Stimulated activated naive CD8-positive, alpha-beta T cell treated with anti-CD3 and anti-CD28 coated beads, Interleukin-15, Interleukin-2, amounts not matched to agents 100 ng/mL and 50 ng/mL, for 24 hours (primary cell): ENCODE results near the gene ARSH.
"Not testable (repeated sequence)": the region's sequence is repeated elsewhere in the genome, so short reads cannot be mapped to it uniquely, and the experiment has no call there.

Experiments used
- H3K27ac Mint-ChIP-seq: one replicate; pipeline ENCODE4 v1.8.0; 2021; ENCODE audit warnings: mild to moderate bottlenecking, mixed read lengths
- H3K27me3 Mint-ChIP-seq: one replicate; pipeline ENCODE4 v1.8.0; 2021; ENCODE audit warnings: mixed read lengths
- H3K36me3 Mint-ChIP-seq: one replicate; pipeline ENCODE4 v1.8.0; 2021; ENCODE audit warnings: low read depth, mixed read lengths
- H3K4me1 Mint-ChIP-seq: one replicate; pipeline ENCODE4 v1.8.0; 2021; ENCODE audit warnings: low read depth, mixed read lengths
- H3K4me3 Mint-ChIP-seq: one replicate; pipeline ENCODE4 v1.8.0; 2021; ENCODE audit warnings: mild to moderate bottlenecking, mixed read lengths
- H3K9me3 Mint-ChIP-seq: one replicate; pipeline ENCODE4 v1.8.0; 2021; ENCODE audit warnings: mixed read lengths

Gene ARSH

DNA sequence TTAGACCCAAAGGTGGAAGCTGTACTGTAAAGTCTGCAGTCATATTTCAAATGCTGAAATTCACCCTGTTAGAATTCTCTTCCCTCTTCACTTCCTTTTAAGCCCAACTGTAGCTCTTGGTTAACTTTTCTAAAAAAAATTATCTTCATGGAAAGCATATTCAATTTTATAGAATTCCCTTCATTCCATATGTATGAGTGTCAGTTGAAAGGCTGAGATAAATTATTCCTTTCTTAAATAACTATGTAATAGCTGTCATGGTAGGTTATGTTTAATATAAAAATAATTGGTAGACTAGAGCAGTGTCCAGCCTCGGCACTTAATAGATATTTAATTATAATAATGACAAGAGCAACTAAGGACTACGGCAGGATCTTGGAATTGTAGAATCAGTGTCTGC is 16.8 kb upstream of the ARSH start:
- no peaks in the 10 kb centered on the region for H3K4me1 Mint-ChIP-seq
- H3K36me3 Mint-ChIP-seq: no peaks in the 10 kb centered on the region
- H3K27ac Mint-ChIP-seq: no peak overlapping the region
- no peaks in the 10 kb centered on the region for H3K27me3 Mint-ChIP-seq
- H3K4me3 Mint-ChIP-seq: no peak overlapping the region
- H3K9me3 Mint-ChIP-seq: no peaks in the 10 kb centered on the region

DNA sequence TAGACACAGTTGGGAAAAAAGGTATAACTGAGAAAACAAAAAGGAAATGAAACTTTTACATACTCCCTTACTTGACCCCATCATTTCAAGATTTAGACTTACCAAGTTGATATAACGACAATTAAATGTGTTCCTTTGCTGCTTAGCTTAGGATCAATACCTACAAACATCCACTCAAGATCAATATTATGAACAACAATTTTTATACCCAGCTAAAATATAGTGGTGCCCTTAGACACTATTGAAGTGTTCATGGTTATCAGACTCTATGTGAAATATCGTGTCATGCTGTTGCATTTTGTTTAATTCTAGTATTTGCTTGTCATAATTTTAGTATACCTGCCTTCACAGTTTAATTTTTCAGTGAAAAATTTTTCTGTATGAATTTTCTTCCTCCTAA is 4.2 kb downstream of the ARSH start:
- no peaks in the 10 kb centered on the region for H3K27me3 Mint-ChIP-seq
- no peak overlapping the region for H3K27ac Mint-ChIP-seq
- no peaks in the 10 kb centered on the region for H3K4me1 Mint-ChIP-seq
- H3K9me3 Mint-ChIP-seq: peaks cover 7% of the 10 kb centered on the region
- H3K4me3 Mint-ChIP-seq: no peak overlapping the region
- H3K36me3 Mint-ChIP-seq: no peaks in the 10 kb centered on the region

DNA sequence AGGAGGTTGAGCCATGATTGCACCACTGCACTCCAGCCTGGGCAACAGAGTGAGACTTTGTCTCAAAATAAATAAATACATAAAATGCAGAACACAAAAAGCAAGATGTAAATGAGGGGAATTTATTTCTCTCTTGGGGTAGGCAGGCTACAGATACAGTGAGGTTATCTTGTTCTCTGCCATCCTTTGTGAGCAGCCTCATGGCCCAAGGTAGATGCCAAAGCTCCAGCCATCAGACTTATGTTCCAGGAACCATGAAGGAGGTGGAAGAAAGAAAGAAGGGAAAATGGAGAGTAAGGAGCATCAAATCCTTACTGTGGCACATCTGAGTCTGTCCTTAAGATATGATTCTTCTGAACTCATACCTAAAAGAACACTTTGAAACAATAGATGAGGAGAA is 11.1 kb downstream of the ARSH start:
- Mint-ChIP-seq H3K4me1 (no peaks in the 10 kb centered on the region), H3K27ac (no peak overlapping the region), H3K4me3 (no peak overlapping the region), H3K9me3 (peaks cover 7% of the 10 kb centered on the region), H3K36me3 (no peaks in the 10 kb centered on the region), H3K27me3 (no peaks in the 10 kb centered on the region)

DNA sequence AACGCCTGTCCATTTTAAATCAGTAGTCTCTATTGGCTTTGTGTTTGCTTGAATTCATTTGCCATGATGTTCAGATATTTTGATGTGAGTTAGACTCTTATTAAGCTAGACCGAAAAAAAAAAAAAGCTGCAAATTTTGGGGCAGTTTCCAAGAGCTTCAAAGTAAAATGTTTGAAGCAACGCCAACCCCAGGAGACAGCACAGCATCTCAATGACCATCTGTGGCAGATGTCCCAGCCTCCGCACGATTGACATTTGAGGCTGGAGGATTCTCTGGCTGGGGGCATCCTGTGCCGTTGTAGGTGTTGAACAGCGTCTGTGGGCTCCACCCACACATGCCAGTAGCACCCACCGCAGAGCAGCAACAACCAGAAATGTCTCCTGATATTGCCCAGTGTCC is 17.8 kb downstream of the ARSH start:
- Mint-ChIP-seq H3K27me3 (no peaks in the 10 kb centered on the region), H3K36me3 (no peaks in the 10 kb centered on the region), H3K4me3 (no peak overlapping the region), H3K9me3 (no peaks in the 10 kb centered on the region), H3K4me1 (no peaks in the 10 kb centered on the region), H3K27ac (no peak overlapping the region)

DNA sequence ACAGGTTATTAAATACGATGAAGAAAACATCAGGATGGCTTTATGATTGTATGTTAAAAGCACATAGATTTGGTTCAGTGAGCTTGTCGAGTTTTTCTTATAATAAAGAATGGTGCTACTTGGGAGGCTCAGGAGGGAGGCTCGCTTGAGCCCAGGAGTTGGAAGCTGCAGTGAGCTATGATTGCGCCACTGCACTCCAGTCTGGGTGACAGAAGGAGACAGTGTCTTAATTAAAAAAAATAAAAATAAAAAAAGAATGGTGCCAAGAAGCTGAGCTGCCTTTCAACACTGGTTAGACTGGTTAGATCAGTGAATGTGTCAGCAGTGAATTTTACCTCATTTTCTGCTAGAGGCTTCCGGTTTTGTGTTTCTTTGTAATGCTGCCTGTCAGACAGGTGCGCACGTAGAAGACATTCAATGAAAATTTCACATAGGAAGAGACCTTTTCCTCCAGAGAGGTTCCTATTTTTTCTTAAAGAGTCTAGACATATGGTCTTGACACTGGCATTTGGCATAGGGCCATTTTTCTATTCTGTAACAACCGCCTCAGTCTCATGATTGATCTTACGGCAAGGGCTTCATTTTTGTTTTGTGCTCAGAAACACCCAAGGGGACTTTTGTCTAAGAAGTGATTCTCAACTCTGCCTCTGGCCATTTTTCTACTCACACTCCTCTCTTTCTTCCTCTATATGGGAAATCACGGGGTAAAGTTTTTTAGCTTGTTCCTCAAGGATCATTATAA is 19.9 kb downstream of the ARSH start:
- Mint-ChIP-seq H3K9me3 (no peaks in the 10 kb centered on the region), H3K27me3 (no peaks in the 10 kb centered on the region), H3K36me3 (no peaks in the 10 kb centered on the region), H3K4me1 (no peaks in the 10 kb centered on the region), H3K4me3 (no peak overlapping the region), H3K27ac (no peak overlapping the region)

DNA sequence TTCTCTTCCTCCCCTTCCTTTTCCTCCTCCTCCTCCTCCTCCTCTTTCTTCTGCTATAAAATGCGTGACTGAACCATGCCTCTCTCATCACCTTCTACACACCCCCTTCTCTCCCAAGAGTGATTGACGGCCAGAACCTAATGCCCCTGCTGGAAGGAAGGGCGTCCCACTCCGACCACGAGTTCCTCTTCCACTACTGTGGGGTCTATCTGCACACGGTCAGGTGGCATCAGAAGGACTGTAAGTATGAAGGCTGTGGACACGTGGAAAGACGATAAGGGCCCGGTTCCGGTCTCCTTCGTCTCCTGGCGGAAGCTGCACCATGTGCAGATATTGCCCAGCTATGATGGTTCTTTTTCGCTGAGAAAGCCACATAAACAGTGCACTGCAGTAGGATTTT is 22.8 kb downstream of the ARSH start:
- H3K27ac Mint-ChIP-seq: no peak overlapping the region

DNA sequence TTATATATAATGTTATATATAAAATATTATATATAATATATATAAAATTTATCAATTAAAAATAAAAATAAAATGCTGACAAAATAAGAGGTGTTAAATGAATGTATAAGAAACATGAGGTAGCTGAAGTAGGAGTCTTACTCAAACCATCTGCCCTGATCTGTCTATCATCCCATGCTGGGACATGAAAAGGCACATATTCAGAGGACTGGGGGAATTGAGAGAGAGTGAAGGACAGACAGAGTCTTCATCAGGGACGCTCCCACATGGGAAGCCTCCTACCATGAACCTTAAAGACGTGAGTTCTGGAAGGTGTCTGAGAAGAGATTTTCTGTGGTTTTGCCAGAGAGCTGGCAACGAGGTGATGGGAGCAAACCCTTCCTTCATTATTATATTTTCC is 30.9 kb downstream of the ARSH start:
- Mint-ChIP-seq H3K27me3 (no peaks in the 10 kb centered on the region), H3K4me1 (no peaks in the 10 kb centered on the region), H3K4me3 (no peak overlapping the region), H3K9me3 (no peaks in the 10 kb centered on the region), H3K27ac (no peak overlapping the region), H3K36me3 (no peaks in the 10 kb centered on the region)

More for the DNA sequence above, 22.8 kb downstream of the ARSH start:
- no peaks in the 10 kb centered on the region for H3K36me3 Mint-ChIP-seq
- no peaks in the 10 kb centered on the region for H3K9me3 Mint-ChIP-seq
- H3K27me3 Mint-ChIP-seq: no peaks in the 10 kb centered on the region
- no peaks in the 10 kb centered on the region for H3K4me1 Mint-ChIP-seq
- H3K4me3 Mint-ChIP-seq: no peak overlapping the region

DNA sequence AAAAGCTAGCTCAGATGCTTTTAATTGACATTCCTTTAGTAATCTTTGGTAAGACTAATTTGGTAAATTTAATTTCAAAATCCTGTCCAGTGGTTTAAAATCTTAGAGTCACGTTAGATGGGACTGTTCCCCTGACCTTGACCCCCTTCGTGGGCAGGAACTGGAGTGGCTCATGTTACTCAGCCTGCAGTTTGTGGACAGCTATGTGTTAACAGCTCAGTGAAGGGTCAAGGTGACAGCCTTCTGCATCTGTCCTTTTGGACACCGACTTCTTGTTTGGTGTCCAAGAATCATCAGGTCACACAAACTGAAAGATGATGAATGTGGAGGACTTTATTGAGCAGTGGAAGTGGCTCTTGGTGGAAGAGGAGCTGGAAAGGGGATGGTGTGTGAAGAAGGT is 37.9 kb downstream of the ARSH start:
- H3K36me3 Mint-ChIP-seq: no peaks in the 10 kb centered on the region
- no peaks in the 10 kb centered on the region for H3K9me3 Mint-ChIP-seq
- H3K27ac Mint-ChIP-seq: no peak overlapping the region
- H3K27me3 Mint-ChIP-seq: no peaks in the 10 kb centered on the region
- H3K4me3 Mint-ChIP-seq: no peak overlapping the region
- peaks cover 5% of the 10 kb centered on the region for H3K4me1 Mint-ChIP-seq

DNA sequence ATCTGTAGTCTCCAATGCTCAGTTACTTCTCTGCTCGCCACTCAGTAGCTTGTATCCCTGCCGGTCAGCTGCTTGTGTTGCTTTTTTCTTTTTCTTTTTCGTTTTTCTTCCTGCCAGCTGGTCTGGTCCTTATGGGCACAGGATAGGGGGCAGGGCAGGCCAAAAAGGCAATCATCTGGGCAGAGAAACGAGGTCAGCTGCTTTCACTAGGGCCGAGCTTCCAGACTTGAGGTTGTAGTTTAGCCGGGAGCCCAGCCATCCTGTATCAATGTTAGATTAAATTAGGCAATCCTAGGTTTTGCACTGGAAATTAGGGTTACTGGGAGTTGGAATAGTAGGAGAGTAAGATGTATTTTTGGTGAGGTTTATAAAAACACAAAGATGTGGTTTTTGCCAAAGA is 38.3 kb downstream of the ARSH start:
- no peaks in the 10 kb centered on the region for H3K9me3 Mint-ChIP-seq
- no peaks in the 10 kb centered on the region for H3K27me3 Mint-ChIP-seq
- H3K4me1 Mint-ChIP-seq: peaks cover 5% of the 10 kb centered on the region
- no peaks in the 10 kb centered on the region for H3K36me3 Mint-ChIP-seq
- H3K4me3 Mint-ChIP-seq: no peak overlapping the region
- no peak overlapping the region for H3K27ac Mint-ChIP-seq

DNA sequence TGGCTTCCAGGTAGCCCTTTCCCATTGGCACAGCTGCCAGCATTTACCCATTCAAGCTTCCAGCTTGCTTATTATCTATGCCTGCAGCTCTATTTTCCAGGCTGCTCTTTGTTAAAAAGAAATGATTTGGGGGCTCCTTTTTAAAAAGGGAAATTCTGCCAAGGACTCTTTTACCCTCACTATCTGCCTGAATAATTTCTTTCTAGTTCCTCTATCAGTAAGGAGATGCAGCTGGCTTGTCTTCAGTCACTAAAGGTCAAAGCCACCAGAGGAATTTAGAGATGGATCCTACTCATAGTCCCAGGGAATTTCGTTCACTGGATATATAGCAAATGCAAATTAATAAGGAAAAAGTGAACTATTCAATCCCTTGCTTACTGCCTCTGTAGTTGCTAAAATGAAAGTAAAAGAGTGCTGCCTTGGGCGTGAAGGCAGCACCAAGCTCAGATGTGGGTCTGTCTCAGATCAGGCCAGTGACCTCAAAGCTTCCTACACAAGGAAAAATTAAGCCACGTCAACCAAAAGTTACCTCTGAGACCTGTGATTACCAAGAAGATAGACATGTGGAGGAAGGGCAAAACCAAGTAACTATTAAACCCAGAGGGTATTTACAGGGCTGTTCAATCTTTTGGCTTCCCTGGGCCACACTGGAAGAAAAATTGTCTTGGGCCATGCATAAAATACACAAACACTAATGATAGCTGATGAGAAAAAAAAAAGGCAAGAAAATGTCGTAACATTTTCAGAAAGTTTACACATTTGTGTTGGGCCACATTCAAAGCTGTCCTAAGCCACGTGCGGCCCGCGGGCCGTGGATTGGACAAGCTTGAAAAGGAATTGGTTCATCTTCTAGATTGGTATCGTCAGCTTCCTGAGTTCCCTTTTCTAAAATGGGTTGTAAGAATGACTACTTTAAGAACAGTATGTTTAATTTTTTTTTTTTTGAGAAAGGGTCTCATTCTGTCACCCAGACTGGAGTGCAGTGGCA is 40.2 kb downstream of the ARSH start:
- H3K27me3 Mint-ChIP-seq: no peaks in the 10 kb centered on the region
- H3K9me3 Mint-ChIP-seq: no peaks in the 10 kb centered on the region
- H3K27ac Mint-ChIP-seq: peak overlapping the region; percentile 80
- H3K36me3 Mint-ChIP-seq: no peaks in the 10 kb centered on the region
- peaks cover 5% of the 10 kb centered on the region for H3K4me1 Mint-ChIP-seq
- H3K4me3 Mint-ChIP-seq: no peak overlapping the region

DNA sequence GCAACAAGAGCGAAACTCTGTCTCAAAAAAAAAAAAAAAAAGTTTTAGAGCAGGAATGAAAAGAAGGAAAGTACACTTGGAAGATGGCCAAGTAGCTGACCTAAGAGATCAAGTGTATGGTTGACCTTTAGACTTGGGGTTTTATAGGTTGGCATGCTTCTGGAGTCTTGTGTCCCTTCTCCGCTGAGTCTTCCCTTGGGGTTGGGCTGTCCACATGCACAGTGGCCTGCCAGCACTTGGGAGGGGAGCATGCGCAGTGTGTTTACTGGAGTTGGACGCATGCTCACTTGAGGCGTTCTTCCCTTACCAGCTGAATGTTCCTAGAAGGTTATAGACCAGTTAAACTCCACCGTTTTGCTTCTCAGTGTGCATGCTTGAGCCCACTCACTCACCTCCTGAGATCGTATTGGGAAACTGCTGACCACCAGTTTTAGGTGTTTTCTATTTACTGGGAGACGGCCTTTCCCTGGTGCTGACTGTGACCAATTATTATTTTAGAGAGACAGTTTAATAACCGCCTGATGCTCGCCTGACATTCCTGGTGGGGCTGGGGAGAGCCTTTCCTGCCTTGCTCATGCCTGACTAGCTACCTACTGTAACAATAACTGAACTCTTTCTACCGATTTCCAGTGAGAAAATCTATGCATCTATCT is 44.3 kb downstream of the ARSH start:
- not testable (repeated sequence) for H3K36me3 Mint-ChIP-seq, H3K9me3 Mint-ChIP-seq, H3K4me1 Mint-ChIP-seq, H3K27me3 Mint-ChIP-seq, H3K27ac Mint-ChIP-seq, H3K4me3 Mint-ChIP-seq

DNA sequence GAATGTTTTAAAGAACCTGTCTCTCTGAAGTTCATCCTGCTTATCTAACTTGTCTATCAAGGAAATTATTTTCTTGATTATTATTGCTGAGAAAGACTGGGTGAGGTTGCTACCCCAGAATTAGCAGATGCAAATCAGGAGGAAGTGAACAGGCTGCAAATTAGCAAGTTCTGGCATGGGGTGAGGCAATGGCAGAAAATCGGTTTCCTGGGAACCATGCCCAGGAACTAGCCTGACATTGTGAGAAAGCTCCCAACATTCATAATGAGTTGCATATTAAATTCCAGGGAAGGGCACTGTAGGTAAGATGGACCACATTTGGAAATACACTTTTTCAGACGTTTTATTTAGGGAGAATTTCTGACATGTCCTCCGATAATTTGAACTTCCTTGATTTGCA is 46.5 kb downstream of the ARSH start:
- H3K27me3 Mint-ChIP-seq: no peaks in the 10 kb centered on the region
- H3K4me3 Mint-ChIP-seq: no peak overlapping the region
- no peaks in the 10 kb centered on the region for H3K9me3 Mint-ChIP-seq
- no peak overlapping the region for H3K27ac Mint-ChIP-seq
- H3K36me3 Mint-ChIP-seq: no peaks in the 10 kb centered on the region
- no peaks in the 10 kb centered on the region for H3K4me1 Mint-ChIP-seq

DNA sequence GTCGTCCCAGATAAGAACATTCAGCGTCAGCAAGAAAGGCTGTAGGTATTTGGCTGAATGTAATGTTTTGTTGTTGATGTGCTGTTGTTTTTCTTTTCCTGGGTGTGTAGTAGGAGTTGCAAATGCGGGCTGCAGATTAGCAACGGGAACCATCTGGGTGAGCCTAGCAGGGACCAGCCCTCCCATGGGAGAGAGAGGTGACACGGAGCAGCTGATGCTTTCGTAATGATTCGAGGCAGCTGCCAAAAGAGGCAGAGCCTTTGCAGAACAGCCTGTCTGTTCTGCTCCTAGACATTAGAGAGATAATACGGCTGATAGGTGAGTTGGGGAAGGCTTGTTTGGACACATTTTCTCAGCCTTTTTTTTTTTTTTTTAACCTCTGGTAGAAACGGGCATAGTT is 60.2 kb downstream of the ARSH start:
- Mint-ChIP-seq H3K36me3 (no peaks in the 10 kb centered on the region), H3K9me3 (no peaks in the 10 kb centered on the region), H3K4me1 (no peaks in the 10 kb centered on the region), H3K27me3 (peaks cover 2% of the 10 kb centered on the region), H3K27ac (no peak overlapping the region), H3K4me3 (no peak overlapping the region)

DNA sequence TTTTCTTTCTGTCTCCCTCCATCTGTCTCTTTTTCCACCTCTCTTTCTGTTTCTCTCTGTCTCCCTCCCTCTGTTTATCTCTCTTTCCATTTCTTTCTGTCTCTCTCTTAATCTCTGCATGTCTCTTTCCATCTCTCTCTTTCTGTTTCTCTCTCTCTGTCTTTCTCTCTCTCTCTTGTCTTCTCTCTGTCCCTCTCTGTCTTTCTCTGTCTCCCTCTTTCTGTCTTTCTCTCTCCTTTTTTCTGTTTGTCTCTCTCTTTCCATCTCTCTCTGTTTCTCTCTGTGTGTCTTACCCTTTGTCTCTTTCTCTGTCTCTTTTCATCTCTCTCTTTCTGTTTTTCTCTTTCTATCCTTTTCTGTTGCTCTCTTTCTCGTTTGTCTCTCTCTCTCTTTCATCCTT is 69.6 kb downstream of the ARSH start:
- H3K4me3 Mint-ChIP-seq: no peak overlapping the region
- no peak overlapping the region for H3K27ac Mint-ChIP-seq
- H3K27me3 Mint-ChIP-seq: peaks cover 11% of the 10 kb centered on the region
- H3K36me3 Mint-ChIP-seq: no peaks in the 10 kb centered on the region
- H3K9me3 Mint-ChIP-seq: no peaks in the 10 kb centered on the region
- H3K4me1 Mint-ChIP-seq: no peaks in the 10 kb centered on the region

DNA sequence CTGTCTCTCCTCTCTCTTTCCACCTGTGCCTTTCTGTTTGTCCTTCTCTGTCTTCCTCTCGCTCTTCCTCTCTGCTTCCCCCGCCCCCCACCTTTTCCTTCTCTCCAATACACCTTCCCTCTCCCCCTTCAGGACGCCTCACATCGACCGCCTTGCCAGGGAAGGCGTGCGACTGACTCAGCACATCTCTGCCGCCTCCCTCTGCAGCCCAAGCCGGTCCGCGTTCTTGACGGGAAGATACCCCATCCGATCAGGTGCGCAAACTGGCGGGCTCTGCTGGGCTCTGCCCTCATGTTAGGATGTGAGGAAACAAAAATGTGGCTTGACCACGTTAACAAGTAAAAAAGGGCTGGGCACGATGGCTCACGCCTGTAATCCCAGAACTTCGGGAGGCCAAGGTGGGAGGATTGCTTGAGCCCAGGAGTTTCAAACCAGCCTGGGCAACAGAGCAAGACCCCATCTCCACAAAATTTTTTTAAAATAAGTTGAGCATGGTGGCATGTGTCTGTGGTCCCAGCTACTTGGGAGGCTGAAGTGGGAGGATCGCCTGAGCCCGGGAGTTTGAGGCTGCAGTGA is 70.2 kb downstream of the ARSH start:
- Mint-ChIP-seq H3K9me3 (no peaks in the 10 kb centered on the region), H3K4me1 (no peaks in the 10 kb centered on the region), H3K27me3 (peaks cover 11% of the 10 kb centered on the region), H3K4me3 (no peak overlapping the region), H3K36me3 (no peaks in the 10 kb centered on the region), H3K27ac (no peak overlapping the region)
